Measurements from ENCODE around the gene NKIRAS2.
"Not testable (repeated sequence)": the region's sequence is repeated elsewhere in the genome, so short reads cannot be mapped to it uniquely, and the experiment has no call there.

DNA sequence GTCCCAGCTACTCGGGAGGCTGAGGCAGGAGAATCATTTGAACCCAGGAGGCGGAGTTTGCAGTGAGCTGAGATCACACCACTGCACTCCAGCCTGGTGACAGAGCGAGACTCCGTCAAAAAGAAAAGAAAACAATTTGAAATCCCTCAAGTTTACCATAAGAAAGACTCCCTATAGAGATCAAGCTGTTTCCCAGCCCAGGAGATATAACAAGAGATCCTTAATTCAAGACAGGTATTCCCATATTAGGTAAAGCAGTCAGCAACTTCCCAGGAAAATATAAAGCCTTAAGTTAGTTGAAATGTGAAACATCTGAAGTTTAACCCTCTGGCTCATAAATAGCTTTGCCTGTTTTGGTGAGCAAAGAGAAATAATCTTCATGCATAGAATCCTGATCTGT lies 7.5 kb upstream of the NKIRAS2 start:
- TF ChIP-seq, protein P1, sequence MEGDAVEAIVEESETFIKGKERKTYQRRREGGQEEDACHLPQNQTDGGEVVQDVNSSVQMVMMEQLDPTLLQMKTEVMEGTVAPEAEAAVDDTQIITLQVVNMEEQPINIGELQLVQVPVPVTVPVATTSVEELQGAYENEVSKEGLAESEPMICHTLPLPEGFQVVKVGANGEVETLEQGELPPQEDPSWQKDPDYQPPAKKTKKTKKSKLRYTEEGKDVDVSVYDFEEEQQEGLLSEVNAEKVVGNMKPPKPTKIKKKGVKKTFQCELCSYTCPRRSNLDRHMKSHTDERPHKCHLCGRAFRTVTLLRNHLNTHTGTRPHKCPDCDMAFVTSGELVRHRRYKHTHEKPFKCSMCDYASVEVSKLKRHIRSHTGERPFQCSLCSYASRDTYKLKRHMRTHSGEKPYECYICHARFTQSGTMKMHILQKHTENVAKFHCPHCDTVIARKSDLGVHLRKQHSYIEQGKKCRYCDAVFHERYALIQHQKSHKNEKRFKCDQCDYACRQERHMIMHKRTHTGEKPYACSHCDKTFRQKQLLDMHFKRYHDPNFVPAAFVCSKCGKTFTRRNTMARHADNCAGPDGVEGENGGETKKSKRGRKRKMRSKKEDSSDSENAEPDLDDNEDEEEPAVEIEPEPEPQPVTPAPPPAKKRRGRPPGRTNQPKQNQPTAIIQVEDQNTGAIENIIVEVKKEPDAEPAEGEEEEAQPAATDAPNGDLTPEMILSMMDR (conservative IDR thresholded peaks at IDR 0.05 in 1 of 2, IDR thresholded peaks at IDR 0.05 in 1 of 2; ENCODE audit: extremely low read depth in 1 of 2, insufficient read depth in 1 of 2, low read depth in 1 of 2, low read length in 2 of 2) = not testable (repeated sequence)
- TF ChIP-seq EZH2 (IDR thresholded peaks at IDR 0.05; ENCODE audit: borderline replicate concordance, low read length) = not testable (repeated sequence)
